ENCODE data around the gene MBD3L2. TPM values are rescaled to one million over a fixed set of nuclear protein-coding genes. Genes with fewer than 3 reads are reported as not detected.
"Not testable (repeated sequence)": the region's sequence is repeated elsewhere in the genome, so short reads cannot be mapped to it uniquely, and the experiment has no call there.

The MBD3L2 gene
- total RNA-seq, 2 experiments from 2014 or later, result not detected

- POLR2A ChIA-PET; H3K36me3 Mint-ChIP-seq (ENCODE audit: low read depth); H3K4me3 Mint-ChIP-seq; CTCF ChIA-PET; H3K9me3 Mint-ChIP-seq (ENCODE audit: low read depth); DNase-seq; H3K4me1 Mint-ChIP-seq; ATAC-seq; intact Hi-C loops (cut with DNase I, micrococcal nuclease); H3K27me3 Mint-ChIP-seq; H3K27ac Mint-ChIP-seq: not testable (repeated sequence)
Observed at GRCh38 chr19:7028790-7029189, 20.3 kb upstream of the MBD3L2 start.

GRCh38 chr19:7030278-7030677, 18.8 kb upstream of the MBD3L2 start, which contains the start of gene MBD3L5:
Gene MBD3L5 (plus strand): TSS chr19:7030578. CDS start chr19:7030612, 34 bp downstream.
- H3K9me3 Mint-ChIP-seq (ENCODE audit: low read depth); CTCF ChIA-PET; H3K4me3 Mint-ChIP-seq; DNase-seq; H3K27me3 Mint-ChIP-seq; H3K36me3 Mint-ChIP-seq (ENCODE audit: low read depth); POLR2A ChIA-PET; H3K4me1 Mint-ChIP-seq; ATAC-seq; intact Hi-C loops (cut with DNase I, micrococcal nuclease); H3K27ac Mint-ChIP-seq: not testable (repeated sequence)

GRCh38 chr19:7040079-7040478, 9.0 kb upstream of the MBD3L2 start, which contains the start of gene MBD3L4:
Gene MBD3L4 (minus strand): TSS chr19:7040179. CDS start chr19:7040144, 35 bp downstream.
- intact Hi-C loops (cut with DNase I, micrococcal nuclease); POLR2A ChIA-PET; H3K27me3 Mint-ChIP-seq; H3K4me1 Mint-ChIP-seq; DNase-seq; CTCF ChIA-PET; H3K27ac Mint-ChIP-seq; H3K9me3 Mint-ChIP-seq (ENCODE audit: low read depth); H3K4me3 Mint-ChIP-seq; ATAC-seq; H3K36me3 Mint-ChIP-seq (ENCODE audit: low read depth): not testable (repeated sequence)

GRCh38 chr19:7041563-7041962, 7.6 kb upstream of the MBD3L2 start:
- POLR2A ChIA-PET; H3K4me1 Mint-ChIP-seq; H3K36me3 Mint-ChIP-seq (ENCODE audit: low read depth); H3K9me3 Mint-ChIP-seq (ENCODE audit: low read depth); ATAC-seq; CTCF ChIA-PET; DNase-seq; H3K27me3 Mint-ChIP-seq; H3K4me3 Mint-ChIP-seq; H3K27ac Mint-ChIP-seq; intact Hi-C loops (cut with DNase I, micrococcal nuclease): not testable (repeated sequence)

GRCh38 chr19:7051421-7051820, 2.3 kb downstream of the MBD3L2 start:
- DNase-seq; H3K36me3 Mint-ChIP-seq (ENCODE audit: low read depth); H3K4me3 Mint-ChIP-seq; H3K4me1 Mint-ChIP-seq; CTCF ChIA-PET; POLR2A ChIA-PET; ATAC-seq; H3K27me3 Mint-ChIP-seq; H3K27ac Mint-ChIP-seq; H3K9me3 Mint-ChIP-seq (ENCODE audit: low read depth); intact Hi-C loops (cut with DNase I, micrococcal nuclease): not testable (repeated sequence)

- H3K27me3 Mint-ChIP-seq; CTCF ChIA-PET; H3K36me3 Mint-ChIP-seq (ENCODE audit: low read depth); H3K4me3 Mint-ChIP-seq; H3K9me3 Mint-ChIP-seq (ENCODE audit: low read depth); H3K27ac Mint-ChIP-seq; H3K4me1 Mint-ChIP-seq; intact Hi-C loops (cut with DNase I, micrococcal nuclease); DNase-seq; POLR2A ChIA-PET: not testable (repeated sequence)
- peak; percentile 44 for ATAC-seq
Observed at GRCh38 chr19:7052896-7053295, 3.8 kb downstream of the MBD3L2 start.

- DNase-seq; intact Hi-C loops (cut with DNase I, micrococcal nuclease); POLR2A ChIA-PET; H3K27ac Mint-ChIP-seq; ATAC-seq; CTCF ChIA-PET; H3K27me3 Mint-ChIP-seq; H3K9me3 Mint-ChIP-seq (ENCODE audit: low read depth); H3K4me1 Mint-ChIP-seq; H3K36me3 Mint-ChIP-seq (ENCODE audit: low read depth); H3K4me3 Mint-ChIP-seq: not testable (repeated sequence)
Observed at GRCh38 chr19:7054635-7055368, 5.7 kb downstream of the MBD3L2 start.

- POLR2A ChIA-PET; intact Hi-C loops (cut with DNase I, micrococcal nuclease); ATAC-seq; DNase-seq; H3K9me3 Mint-ChIP-seq (ENCODE audit: low read depth); H3K27me3 Mint-ChIP-seq; H3K36me3 Mint-ChIP-seq (ENCODE audit: low read depth); H3K27ac Mint-ChIP-seq; H3K4me1 Mint-ChIP-seq; H3K4me3 Mint-ChIP-seq; CTCF ChIA-PET: not testable (repeated sequence)
Observed at GRCh38 chr19:7055679-7056078, 6.6 kb downstream of the MBD3L2 start.

- POLR2A ChIA-PET; CTCF ChIA-PET; intact Hi-C loops (cut with DNase I, micrococcal nuclease); H3K27me3 Mint-ChIP-seq; DNase-seq; H3K27ac Mint-ChIP-seq; H3K36me3 Mint-ChIP-seq (ENCODE audit: low read depth); H3K9me3 Mint-ChIP-seq (ENCODE audit: low read depth); H3K4me1 Mint-ChIP-seq; H3K4me3 Mint-ChIP-seq; ATAC-seq: not testable (repeated sequence)
Observed at GRCh38 chr19:7056371-7056770, 7.2 kb downstream of the MBD3L2 start.

- CTCF ChIA-PET; intact Hi-C loops (cut with DNase I, micrococcal nuclease); H3K27ac Mint-ChIP-seq; H3K4me1 Mint-ChIP-seq; H3K4me3 Mint-ChIP-seq; DNase-seq; H3K27me3 Mint-ChIP-seq; POLR2A ChIA-PET; ATAC-seq; H3K36me3 Mint-ChIP-seq (ENCODE audit: low read depth); H3K9me3 Mint-ChIP-seq (ENCODE audit: low read depth): not testable (repeated sequence)
Observed at GRCh38 chr19:7058576-7058975, 9.5 kb downstream of the MBD3L2 start, which contains the start of gene MBD3L3. Gene MBD3L3 (minus strand): TSS chr19:7058676. CDS start chr19:7058605, 71 bp downstream.

- H3K4me1 Mint-ChIP-seq; CTCF ChIA-PET; H3K9me3 Mint-ChIP-seq (ENCODE audit: low read depth); DNase-seq; H3K27ac Mint-ChIP-seq; H3K36me3 Mint-ChIP-seq (ENCODE audit: low read depth); H3K27me3 Mint-ChIP-seq; intact Hi-C loops (cut with DNase I, micrococcal nuclease); ATAC-seq; POLR2A ChIA-PET; H3K4me3 Mint-ChIP-seq: not testable (repeated sequence)
Observed at GRCh38 chr19:7059977-7060376, 10.9 kb downstream of the MBD3L2 start.

- no peak overlapping the region for H3K27ac Mint-ChIP-seq
- no peaks in the 10 kb centered on the region for H3K27me3 Mint-ChIP-seq
- DNase-seq (no peak), ATAC-seq (peak; percentile 57)
- H3K36me3 Mint-ChIP-seq (ENCODE audit: low read depth), result no peaks in the 10 kb centered on the region
- intact Hi-C loops (cut with DNase I, micrococcal nuclease), result no loop called here
- H3K4me3 Mint-ChIP-seq, result no peak overlapping the region
- POLR2A ChIA-PET, result no interaction called here
- CTCF ChIA-PET, result interaction anchor here (0.5 to 1.0 kb wide), 2 partner anchors 50 to 1291 kb away, joined by 3 read pairs; no protein-coding TSS in a partner anchor
- H3K4me1 Mint-ChIP-seq, result no peaks in the 10 kb centered on the region
- H3K9me3 Mint-ChIP-seq (ENCODE audit: low read depth), result no peaks in the 10 kb centered on the region
Observed at GRCh38 chr19:7063339-7063738, 14.2 kb downstream of the MBD3L2 start.
